Gastroesophageal sphincter (tissue), 4 donors: ENCODE data around the gene ACOX3. TPM values are rescaled to one million over a fixed set of nuclear protein-coding genes. Genes with fewer than 3 reads are reported as not detected.
A peak's percentile ranks its signal among the peaks of the same experiment; 100 is the strongest.

Source experiments
- ATAC-seq: fragments of 150-250 bp; one replicate; pipeline ENCODE4 v1.9.1; 2016; ENCODE audit warnings: mild to moderate bottlenecking, moderate library complexity
- H3K27ac ChIP-seq, 4 donors: fragments of 200-600 bp; sonication (generic) in 3 of 4; 1 replicate in 3 of 4; 2 replicates in 1 of 4; pipeline ENCODE4 v1.5.1; 2016 to 2019
- H3K27me3 ChIP-seq: fragments of 200-600 bp; sonication (generic); one replicate; pipeline ENCODE4 v1.5.1; 2019
- H3K36me3 ChIP-seq, 2 donors: fragments of 200-600 bp; sonication (generic); one replicate each; pipeline ENCODE4 v1.5.1; 2019; ENCODE audit warnings: control low read depth in 1 of 2
- H3K4me1 ChIP-seq, 3 donors: fragments of 200-600 bp; sonication (generic); 1 replicate in 2 of 3; 2 replicates in 1 of 3; pipeline ENCODE4 v1.5.1; 2016 to 2019; ENCODE audit warnings: control low read depth in 2 of 3
- H3K4me3 ChIP-seq, 2 donors: fragments of 200-600 bp; sonication (generic); one replicate each; pipeline ENCODE4 v1.5.1; 2019; ENCODE audit warnings: mild to moderate bottlenecking in 1 of 2, moderate library complexity in 1 of 2
- H3K9me3 ChIP-seq, 3 donors: fragments of 200-600 bp; sonication (generic); one replicate each; pipeline ENCODE4 v1.5.1; 2017 to 2019; ENCODE audit warnings: control low read depth in 2 of 3
- EP300 ChIP-seq: sonication (generic); formaldehyde crosslinking; IDR thresholded peaks from one replicate; pipeline ENCODE4 v1.6.1; 2017; ENCODE audit warnings: antibody characterized with exemption, mild to moderate bottlenecking
- POLR2A ChIP-seq, 2 donors: fragments of 450-650 bp; IDR thresholded peaks; one replicate each; pipeline ENCODE4 v1.6.1; 2017; ENCODE audit warnings: antibody characterized with exemption in 2 of 2, mild to moderate bottlenecking in 2 of 2, moderate library complexity in 1 of 2
- POLR2AphosphoS5 ChIP-seq: sonication (generic); formaldehyde crosslinking; IDR thresholded peaks from one replicate; pipeline ENCODE4 v1.6.1; 2017; ENCODE audit warnings: antibody characterized with exemption
- WGBS, 2 donors: methylation state at CpG; one replicate each; pipeline ENCODE4 v1.1.5; 2018; ENCODE audit warnings: low coverage in 1 of 2; 5-methylcytosine and 5-hydroxymethylcytosine counted together
- total RNA-seq, 4 donors: library from RNA; depleted of rRNA; stranded (reverse); fragments of >200 nt; gene quantifications; one replicate each; pipeline ENCODE4 v1.1.0, GENCODE V29; 2016
- TF ChIP-seq, protein P1 (sequence below), 4 experiments: fragments of 200-600 bp in 2 of 4; fragments of 450-650 bp in 2 of 4; sonication (generic) in 1 of 4; IDR thresholded peaks; one replicate each; pipeline ENCODE4 v1.5.1; 2017 to 2019; ENCODE audit warnings: antibody characterized with exemption in 4 of 4, mild to moderate bottlenecking in 2 of 4, moderate library complexity in 2 of 4

Gene ACOX3
- total RNA-seq, 4 donors from 2014 or later, result 21.5 to 79.5 (median 37.1) TPM

- H3K4me3 ChIP-seq, result no peak overlapping the region
- H3K9me3 ChIP-seq, result no peaks in the 10 kb centered on the region
- TF ChIP-seq POLR2A (IDR thresholded peaks at IDR 0.05) (no peak), EP300 (no peak), POLR2AphosphoS5 (no peak)
- TF ChIP-seq, protein P1, sequence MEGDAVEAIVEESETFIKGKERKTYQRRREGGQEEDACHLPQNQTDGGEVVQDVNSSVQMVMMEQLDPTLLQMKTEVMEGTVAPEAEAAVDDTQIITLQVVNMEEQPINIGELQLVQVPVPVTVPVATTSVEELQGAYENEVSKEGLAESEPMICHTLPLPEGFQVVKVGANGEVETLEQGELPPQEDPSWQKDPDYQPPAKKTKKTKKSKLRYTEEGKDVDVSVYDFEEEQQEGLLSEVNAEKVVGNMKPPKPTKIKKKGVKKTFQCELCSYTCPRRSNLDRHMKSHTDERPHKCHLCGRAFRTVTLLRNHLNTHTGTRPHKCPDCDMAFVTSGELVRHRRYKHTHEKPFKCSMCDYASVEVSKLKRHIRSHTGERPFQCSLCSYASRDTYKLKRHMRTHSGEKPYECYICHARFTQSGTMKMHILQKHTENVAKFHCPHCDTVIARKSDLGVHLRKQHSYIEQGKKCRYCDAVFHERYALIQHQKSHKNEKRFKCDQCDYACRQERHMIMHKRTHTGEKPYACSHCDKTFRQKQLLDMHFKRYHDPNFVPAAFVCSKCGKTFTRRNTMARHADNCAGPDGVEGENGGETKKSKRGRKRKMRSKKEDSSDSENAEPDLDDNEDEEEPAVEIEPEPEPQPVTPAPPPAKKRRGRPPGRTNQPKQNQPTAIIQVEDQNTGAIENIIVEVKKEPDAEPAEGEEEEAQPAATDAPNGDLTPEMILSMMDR (IDR thresholded peaks at IDR 0.05), result no peak
- no peak overlapping the region for H3K27ac ChIP-seq
- H3K4me1 ChIP-seq, result no peaks in the 10 kb centered on the region
- H3K36me3 ChIP-seq, result peaks cover 0 to 100% of the 10 kb centered on the region in 2 donors
- 87 to 92% methylated on average over 9 to 10 of the region's 11 CpGs for WGBS, 2 donors
- H3K27me3 ChIP-seq, result no peaks in the 10 kb centered on the region
- ATAC-seq, result no peak
Observed at GRCh38 chr4:8451440-8452182, 11.1 kb upstream of the ACOX3 start.

DNA sequence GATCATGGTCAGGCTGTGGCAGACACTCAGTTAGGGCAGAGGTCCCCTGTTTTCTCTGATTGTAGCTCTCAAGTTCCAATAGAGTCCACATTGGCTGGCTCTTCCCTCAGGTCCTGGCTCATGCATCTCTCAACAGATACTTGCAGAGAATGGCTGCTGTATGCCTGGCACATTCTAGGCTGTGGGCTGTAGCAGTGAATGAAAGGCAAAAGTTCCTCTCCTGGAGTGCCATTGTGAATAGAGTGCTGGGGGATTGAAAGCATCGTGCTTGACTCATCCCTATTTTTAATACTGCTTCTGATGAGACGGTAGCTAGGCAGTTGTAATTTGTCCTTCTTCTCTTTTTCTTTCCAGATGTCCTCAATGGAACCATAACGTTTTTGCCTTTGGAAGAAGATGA, 5.6 kb upstream of the ACOX3 start:
- Histone ChIP-seq H3K27me3 (no peaks in the 10 kb centered on the region), H3K9me3 (no peaks in the 10 kb centered on the region), H3K27ac (no peak overlapping the region), H3K4me3 (no peak overlapping the region), H3K36me3 (peaks cover 0 to 59% of the 10 kb centered on the region in 2 donors), H3K4me1 (peaks cover 9 to 29% (median 14%) of the 10 kb centered on the region in 3 donors)
- TF ChIP-seq EP300 (no peak), POLR2AphosphoS5 (no peak), POLR2A (IDR thresholded peaks at IDR 0.05) (no peak)
- TF ChIP-seq, protein P1 (IDR thresholded peaks at IDR 0.05), result no peak
- no peak for ATAC-seq
- WGBS, 2 donors, result 65% methylated on average over 3 of the region's 3 CpGs; no CpG with 5 or more reads in 1 of the 2 donors

DNA sequence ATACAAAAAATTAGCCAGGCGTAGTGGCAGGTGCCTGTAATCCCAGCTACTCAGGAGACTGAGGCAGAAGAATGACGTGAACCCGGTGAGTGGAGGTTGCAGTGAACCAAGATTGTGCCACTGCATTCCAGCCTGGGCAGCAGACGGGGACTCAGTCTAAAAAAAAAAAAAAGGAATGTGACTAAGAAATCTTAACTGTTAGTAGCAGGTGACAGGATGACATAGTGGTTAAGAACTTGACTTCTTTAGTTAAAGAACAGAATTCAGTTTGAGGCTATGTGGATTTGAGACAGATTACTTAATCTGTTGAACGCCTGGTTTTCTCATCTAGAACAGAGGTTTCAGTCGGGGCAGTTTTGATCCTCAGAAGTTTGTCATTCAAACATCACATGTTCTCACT, 3.3 kb upstream of the ACOX3 start:
- TF ChIP-seq EP300, result no peak
- no peak for TF ChIP-seq POLR2AphosphoS5
- TF ChIP-seq POLR2A (IDR thresholded peaks at IDR 0.05), result no peak
- TF ChIP-seq, protein P1 (IDR thresholded peaks at IDR 0.05), result no peak
- ATAC-seq, result no peak
- H3K4me1 ChIP-seq, result peaks cover 9 to 42% (median 20%) of the 10 kb centered on the region in 3 donors
- H3K4me3 ChIP-seq, result no peak overlapping the region
- H3K36me3 ChIP-seq, result peaks cover 0 to 36% of the 10 kb centered on the region in 2 donors
- 64 to 71% methylated on average over 2 to 3 of the region's 6 CpGs for WGBS, 2 donors
- no peaks in the 10 kb centered on the region for H3K9me3 ChIP-seq
- H3K27me3 ChIP-seq, result no peaks in the 10 kb centered on the region
- H3K27ac ChIP-seq, result no peak overlapping the region

GRCh38 chr4:8442596-8443358, 2.3 kb upstream of the ACOX3 start:
- Histone ChIP-seq H3K27me3 (no peaks in the 10 kb centered on the region), H3K9me3 (no peaks in the 10 kb centered on the region), H3K4me3 (peak overlapping the region in 1 of 2 donors; percentile 89), H3K27ac (no peak overlapping the region), H3K4me1 (peaks cover 9 to 52% (median 20%) of the 10 kb centered on the region in 3 donors), H3K36me3 (peaks cover 0 to 26% of the 10 kb centered on the region in 2 donors)
- no peak for TF ChIP-seq POLR2A (IDR thresholded peaks at IDR 0.05)
- no peak for TF ChIP-seq EP300
- TF ChIP-seq POLR2AphosphoS5, result no peak
- TF ChIP-seq, protein P1 (IDR thresholded peaks at IDR 0.05), result no peak
- 60 to 75% methylated on average over 2 to 10 of the region's 10 CpGs for WGBS, 2 donors
- ATAC-seq, result no peak
